Kidney capillary endothelial cell (primary cell): Measurements from ENCODE around the gene NIPAL4.

Source experiments
- DNase-seq: peaks from one replicate; pipeline ENCODE4 v3.0.0-alpha.2; 2018; ENCODE audit warnings: low spot score

The NIPAL4 gene

DNA sequence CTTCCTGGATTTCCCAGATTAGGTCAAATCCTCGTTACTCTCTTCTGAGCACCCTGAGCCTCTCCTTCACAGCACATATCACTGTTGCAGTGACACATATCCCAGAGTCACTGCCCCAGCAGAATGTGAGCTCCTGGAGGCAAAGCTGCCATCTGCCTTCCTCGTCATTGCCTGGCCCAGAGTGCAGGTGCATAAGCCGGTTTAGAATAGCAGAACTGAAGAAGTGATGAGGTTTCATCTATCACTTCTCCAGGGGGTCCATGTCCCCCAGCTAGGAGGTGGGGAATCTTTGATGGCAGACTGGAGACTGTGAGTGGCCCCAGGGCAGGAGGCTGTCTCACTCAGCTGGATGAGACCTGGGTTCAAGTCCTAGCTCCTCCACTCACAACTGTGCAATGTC lies 25.8 kb downstream of the NIPAL4 start:
- DNase-seq: no peak

- DNase-seq: no peak
Observed at GRCh38 chr5:157486221-157486681, 26.2 kb downstream of the NIPAL4 start.

DNA sequence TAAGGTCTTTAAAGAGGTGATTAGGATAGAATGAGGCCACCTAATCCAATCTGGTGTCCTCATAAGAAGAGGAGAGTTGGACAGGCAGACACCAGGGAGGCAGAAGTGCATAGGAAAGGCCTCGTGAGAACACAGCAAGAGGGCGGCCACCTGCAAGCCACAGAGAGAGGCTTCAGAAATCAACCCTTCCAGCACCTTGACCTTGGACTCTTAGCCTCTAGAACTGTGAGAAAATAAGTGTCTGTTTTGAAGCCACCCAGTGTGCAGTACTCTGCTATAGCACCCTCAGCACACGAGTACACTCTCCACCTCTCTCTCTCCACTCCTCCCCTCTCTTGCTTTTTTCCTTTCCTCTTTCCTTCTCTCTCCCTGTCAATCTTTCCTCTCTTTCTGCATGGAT lies 26.8 kb downstream of the NIPAL4 start:
- no peak for DNase-seq

GRCh38 chr5:157487358-157487757 lies 27.3 kb downstream of the NIPAL4 start:
- DNase-seq: no peak

DNA sequence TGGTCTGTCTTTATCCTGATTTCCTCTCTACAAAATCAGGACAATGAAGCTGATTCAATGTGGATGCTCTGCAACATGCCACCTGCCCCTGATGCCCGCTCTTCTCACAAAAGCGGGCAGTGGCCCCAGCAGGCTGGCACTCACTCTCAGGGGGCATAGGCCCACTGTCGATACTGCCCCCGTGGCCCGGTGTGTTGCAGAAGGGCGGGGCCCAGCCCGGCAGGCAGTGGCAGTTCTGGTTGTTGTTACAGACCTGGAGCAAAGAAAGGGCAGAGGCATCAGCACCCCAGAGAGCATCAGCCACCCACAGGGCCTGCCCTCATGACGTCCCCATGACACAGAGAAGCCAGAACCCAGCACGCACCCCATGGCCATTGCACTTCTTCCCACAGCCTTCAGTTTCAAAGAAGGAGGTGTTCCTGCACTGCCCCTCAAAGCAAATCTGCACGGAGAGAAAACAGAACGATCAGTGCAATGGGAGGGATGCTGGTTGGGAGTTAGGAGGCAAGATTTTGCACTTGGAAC lies 31.5 kb downstream of the NIPAL4 start:
- DNase-seq: no peak

DNA sequence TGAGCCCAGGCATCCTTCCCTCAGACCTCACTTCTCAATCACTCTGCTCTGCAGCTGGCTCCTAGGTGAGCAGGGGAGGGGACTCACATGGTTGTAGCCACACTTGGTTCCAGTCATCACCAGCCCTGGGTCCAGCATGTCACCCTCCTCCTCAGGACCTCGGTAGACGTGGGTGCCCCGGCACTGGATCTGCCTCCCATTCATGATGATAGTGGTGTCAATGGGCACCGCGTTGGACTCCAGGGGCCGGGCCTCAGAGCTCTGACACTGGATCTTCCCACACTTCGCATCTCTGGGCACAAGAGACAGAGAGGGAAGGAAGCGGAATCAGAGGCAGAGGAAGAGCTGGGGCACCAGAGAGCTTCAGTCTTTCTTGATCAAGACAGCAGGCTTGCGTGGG lies 32.9 kb downstream of the NIPAL4 start:
- DNase-seq: no peak

- no peak for DNase-seq
Observed at GRCh38 chr5:157494178-157494832, 34.3 kb downstream of the NIPAL4 start.

- no peak for DNase-seq
Observed at GRCh38 chr5:157496864-157497263, 36.9 kb downstream of the NIPAL4 start.

- no peak for DNase-seq
Observed at GRCh38 chr5:157497875-157498611, 38.0 kb downstream of the NIPAL4 start.

GRCh38 chr5:157502143-157502647 lies 42.2 kb downstream of the NIPAL4 start:
- no peak for DNase-seq

GRCh38 chr5:157504053-157504452 lies 44.0 kb downstream of the NIPAL4 start:
- DNase-seq: no peak

DNA sequence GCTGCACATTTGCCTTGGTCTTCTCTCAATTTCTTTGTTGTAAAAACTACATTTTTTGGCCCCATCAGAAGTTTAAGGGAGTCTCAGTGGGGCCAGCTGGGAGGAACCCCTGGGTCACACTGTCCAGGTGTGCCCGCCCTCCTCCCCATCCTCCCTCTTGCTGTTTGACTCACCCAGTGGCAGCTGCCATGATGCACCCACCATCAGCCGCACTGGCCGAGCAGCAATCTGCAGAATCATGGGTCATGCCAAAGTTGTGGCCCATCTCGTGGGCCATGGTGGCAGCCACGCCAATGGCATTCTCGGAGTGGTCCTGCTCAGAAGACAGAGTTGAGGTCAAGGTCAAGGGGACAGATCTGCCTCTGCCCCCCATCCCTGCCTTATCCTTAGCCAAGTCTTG lies 45.5 kb downstream of the NIPAL4 start:
- DNase-seq: no peak

- DNase-seq: no peak
Observed at GRCh38 chr5:157506066-157506590, 46.1 kb downstream of the NIPAL4 start.

- peak; percentile 78 for DNase-seq
Observed at GRCh38 chr5:157506981-157507780, 47.2 kb downstream of the NIPAL4 start.

DNA sequence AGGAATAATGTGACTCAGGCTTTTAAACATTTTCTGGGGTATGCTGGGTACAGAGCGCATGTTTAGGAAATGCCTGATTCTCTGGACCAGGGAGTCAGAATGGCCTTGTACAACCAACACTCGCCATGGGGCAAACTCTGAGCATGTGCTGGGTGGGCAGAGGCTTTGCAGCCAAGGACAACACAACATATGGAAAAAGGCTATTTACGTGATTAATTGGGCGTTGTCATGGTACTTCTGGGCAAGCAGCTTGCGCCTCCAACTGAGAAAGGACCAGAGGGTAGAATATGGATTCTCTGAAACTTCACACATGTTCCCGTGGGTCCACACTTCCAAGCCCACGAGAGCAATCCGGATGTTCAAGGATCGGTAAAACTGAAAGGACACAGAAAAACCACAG lies 49.1 kb downstream of the NIPAL4 start:
- DNase-seq: no peak

DNA sequence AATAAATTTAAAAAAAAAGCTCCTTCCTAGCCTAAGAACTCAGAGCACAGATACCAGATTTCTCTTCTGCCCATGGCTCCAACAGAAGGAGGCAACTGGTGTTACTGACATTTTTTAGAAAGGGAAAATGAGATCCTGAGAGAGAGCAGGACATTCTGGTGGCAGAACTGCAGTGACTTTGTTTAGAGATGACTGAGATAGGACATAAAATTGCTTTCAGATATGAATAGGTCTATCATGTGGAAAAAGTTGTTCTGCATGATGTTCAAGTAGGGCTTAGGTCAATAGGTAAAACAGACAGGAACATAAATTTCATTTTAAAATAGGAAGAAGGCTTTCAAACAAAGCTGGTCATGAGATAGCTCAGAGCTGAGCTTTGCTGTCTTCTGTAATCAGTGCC lies 49.6 kb downstream of the NIPAL4 start:
- no peak for DNase-seq

DNA sequence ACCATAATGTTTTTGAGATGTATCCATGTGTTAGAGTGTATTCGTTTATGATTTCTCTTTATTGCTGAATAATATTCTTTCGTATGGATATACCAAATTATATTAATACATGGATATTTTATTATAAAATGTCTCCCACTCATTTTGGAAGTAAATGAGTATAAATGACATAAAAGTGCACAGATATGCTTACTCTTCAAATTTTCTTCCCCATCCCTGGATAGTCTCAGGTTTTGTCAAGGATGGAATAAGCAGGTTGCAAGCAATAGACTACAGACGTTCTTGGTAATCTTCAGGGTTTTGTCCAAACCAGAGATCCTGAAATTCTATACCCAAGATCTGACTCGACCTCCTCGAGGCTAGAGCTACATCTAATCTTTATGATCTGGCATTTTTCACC lies 50.7 kb downstream of the NIPAL4 start:
- DNase-seq: no peak

- DNase-seq: peak; percentile 98
Observed at GRCh38 chr5:157511651-157512644, 51.9 kb downstream of the NIPAL4 start.

- DNase-seq: no peak
Observed at GRCh38 chr5:157513182-157513581, 53.2 kb downstream of the NIPAL4 start.

- no peak for DNase-seq
Observed at GRCh38 chr5:157514974-157515373, 55.0 kb downstream of the NIPAL4 start.

DNA sequence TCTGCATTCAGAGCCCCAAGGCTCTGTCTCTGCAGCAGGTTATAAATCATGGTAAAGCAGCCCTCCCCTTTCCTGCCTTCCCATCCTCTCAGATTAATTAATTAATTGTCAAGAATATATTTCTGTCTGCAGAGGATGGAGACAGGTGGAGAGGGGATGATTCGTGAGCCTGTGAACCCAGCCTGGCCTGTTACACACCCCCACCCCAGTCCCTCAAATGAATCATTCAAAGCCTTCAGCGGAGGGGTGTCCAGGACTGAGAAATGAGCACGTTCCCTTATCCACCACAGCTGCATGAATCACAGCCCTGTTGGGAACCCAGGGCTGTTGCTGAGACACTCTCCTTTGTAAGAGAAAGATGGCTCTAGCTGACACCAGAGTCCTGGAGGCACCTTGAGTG lies 56.0 kb downstream of the NIPAL4 start:
- DNase-seq: peak; percentile 16
